Transverse colon (tissue), 4 donors: ENCODE measurements around the gene CRK. TPM values are rescaled to one million over a fixed set of nuclear protein-coding genes. Genes with fewer than 3 reads are reported as not detected.
A peak's percentile ranks its signal among the peaks of the same experiment; 100 is the strongest.

Experiments used
- DNase-seq: peaks from one replicate; pipeline ENCODE4 v3.0.0-alpha.2; 2019
- H3K27ac ChIP-seq, 4 donors: fragments of 200-600 bp; sonication (generic); 2 replicates each; pipeline ENCODE4 v1.5.1; 2016 to 2018; ENCODE audit warnings: inconsistent platforms in 4 of 4
- H3K27me3 ChIP-seq: fragments of 200-600 bp; sonication (generic); 2 replicates; pipeline ENCODE4 v1.5.1; 2017; ENCODE audit warnings: inconsistent platforms
- H3K36me3 ChIP-seq, 4 donors: fragments of 200-600 bp; sonication (generic); 2 replicates each; pipeline ENCODE4 v1.5.1; 2017 to 2019; ENCODE audit warnings: inconsistent platforms in 4 of 4
- H3K4me1 ChIP-seq, 4 donors: fragments of 200-600 bp; sonication (generic); 2 replicates each; pipeline ENCODE4 v1.5.1; 2017 to 2020; ENCODE audit warnings: inconsistent platforms in 4 of 4
- H3K4me3 ChIP-seq, 4 donors: fragments of 200-600 bp; sonication (generic); 1 replicate in 1 of 4; 2 replicates in 3 of 4; pipeline versions ENCODE4 v1.5.1 to v1.6.1; 2017 to 2019; ENCODE audit warnings: inconsistent platforms in 4 of 4
- H3K9me3 ChIP-seq, 2 donors: fragments of 200-600 bp; sonication (generic); 2 replicates each; pipeline ENCODE4 v1.5.1; 2017 to 2019; ENCODE audit warnings: inconsistent platforms in 2 of 2
- CTCF ChIP-seq, 5 experiments: fragments of 200-600 bp in 3 of 5; fragments of 450-650 bp in 2 of 5; sonication (generic) in 3 of 5; IDR thresholded peaks; 1 replicate in 2 of 5; 2 replicates in 3 of 5; pipeline ENCODE4 v1.5.1; 2016 to 2017; ENCODE audit warnings: antibody characterized with exemption in 5 of 5, inconsistent platforms in 3 of 5, mild to moderate bottlenecking in 2 of 5, moderate library complexity in 1 of 5
- EP300 ChIP-seq: sonication (generic); formaldehyde crosslinking; IDR thresholded peaks from one replicate; pipeline ENCODE4 v1.6.1; 2017; ENCODE audit warnings: antibody characterized with exemption, low read depth
- POLR2A ChIP-seq: fragments of 450-650 bp; IDR thresholded peaks from one replicate; pipeline ENCODE4 v1.6.1; 2016; ENCODE audit warnings: antibody characterized with exemption, mild to moderate bottlenecking, moderate library complexity
- POLR2AphosphoS5 ChIP-seq, 3 donors: sonication (generic); formaldehyde crosslinking; IDR thresholded peaks; one replicate each; pipeline ENCODE4 v1.6.1; 2016; ENCODE audit warnings: antibody characterized with exemption in 3 of 3
- WGBS, 2 donors: methylation state at CpG; one replicate each; pipeline ENCODE4 v1.1.5; 2018; ENCODE audit warnings: low coverage in 1 of 2; 5-methylcytosine and 5-hydroxymethylcytosine counted together
- in situ Hi-C, 4 donors: fragments of 200-750 bp; cut with MboI; loops; one replicate each; pipeline versions ENCODE4 v1.15.0 to v1.15.1; 2017; ENCODE audit warnings: low sequenced_read_pairs in 3 of 4, low pct_ligation_motif_present in 1 of 4, low pct_unique_long_range_greater_than_20kb in 1 of 4
- intact Hi-C: fragments of 100-400 bp; cut with DNase I; formaldehyde crosslinking; loops from one replicate; pipeline ENCODE4 v1.15.1; 2023; ENCODE audit warnings: low total_unique reads
- total RNA-seq, 4 donors: library from RNA; depleted of rRNA; stranded (reverse); fragments of >200 nt; gene quantifications; one replicate each; pipeline ENCODE4 v1.1.0, GENCODE V29; 2016

The CRK gene
- total RNA-seq, 4 donors from 2014 or later, result 33.4 to 95.3 (median 63.4) TPM

- Histone ChIP-seq H3K27me3 (no peaks in the 10 kb centered on the region), H3K4me3 (peak overlapping the region; percentile 71 to 94 (median 86)), H3K4me1 (peaks cover 31 to 73% (median 57%) of the 10 kb centered on the region in 4 donors), H3K36me3 (no peaks in the 10 kb centered on the region), H3K27ac (peak overlapping the region; percentile 94 to 99 (median 98)), H3K9me3 (no peaks in the 10 kb centered on the region)
- in situ Hi-C loops (no loop called here), intact Hi-C loops (no loop called here)
- 2% methylated on average over 32 of the region's 127 CpGs; no CpG with 5 or more reads in 1 of the 2 donors for WGBS, 2 donors
- DNase-seq, result peak; percentile 76
- TF ChIP-seq POLR2AphosphoS5 (IDR thresholded peaks at IDR 0.05), result peak; percentile 28 to 62 (median 41)
- no peak for TF ChIP-seq CTCF (IDR thresholded peaks at IDR 0.05)
- no peak for TF ChIP-seq EP300
- peak; percentile 49 for TF ChIP-seq POLR2A
Observed at GRCh38 chr17:1485423-1486376, 29.7 kb upstream of the CRK start.

GRCh38 chr17:1484676-1485422 is 28.8 kb upstream of the CRK start:
- peak; percentile 79 for DNase-seq
- in situ Hi-C loops, result no loop called here
- intact Hi-C loops, result no loop called here
- Histone ChIP-seq H3K36me3 (peaks cover 0 to 2% (median 0%) of the 10 kb centered on the region in 4 donors), H3K9me3 (no peaks in the 10 kb centered on the region), H3K27me3 (no peaks in the 10 kb centered on the region), H3K27ac (peak overlapping the region; percentile 94 to 99 (median 98)), H3K4me1 (peaks cover 23 to 64% (median 48%) of the 10 kb centered on the region in 4 donors), H3K4me3 (peak overlapping the region; percentile 71 to 94 (median 86))
- WGBS, 2 donors, result 1% methylated on average over 10 of the region's 19 CpGs; no CpG with 5 or more reads in 1 of the 2 donors
- TF ChIP-seq POLR2AphosphoS5 (IDR thresholded peaks at IDR 0.05), result peak in 1 of 3 donors; percentile 22
- TF ChIP-seq EP300, result no peak
- peak in 3 of 5 experiments; percentile 7 to 37 (median 26) for TF ChIP-seq CTCF (IDR thresholded peaks at IDR 0.05)
- peak; percentile 38 for TF ChIP-seq POLR2A

GRCh38 chr17:1484060-1484535 is 28.1 kb upstream of the CRK start:
- 77% methylated on average over 29 of the region's 29 CpGs; no CpG with 5 or more reads in 1 of the 2 donors for WGBS, 2 donors
- in situ Hi-C loops (no loop called here), intact Hi-C loops (no loop called here)
- Histone ChIP-seq H3K27me3 (no peaks in the 10 kb centered on the region), H3K36me3 (peaks cover 0 to 9% (median 0%) of the 10 kb centered on the region in 4 donors), H3K9me3 (no peaks in the 10 kb centered on the region), H3K4me3 (peak overlapping the region in 2 of 4 donors; percentile 71 to 94), H3K4me1 (peaks cover 18 to 57% (median 41%) of the 10 kb centered on the region in 4 donors), H3K27ac (peak overlapping the region; percentile 94 to 99 (median 98))
- no peak for DNase-seq
- TF ChIP-seq CTCF (IDR thresholded peaks at IDR 0.05) (no peak), EP300 (no peak), POLR2AphosphoS5 (IDR thresholded peaks at IDR 0.05) (no peak), POLR2A (no peak)
